GM19438 (cell line): Measurements from ENCODE around the gene BRIP1.
"Not testable (repeated sequence)": the region's sequence is repeated elsewhere in the genome, so short reads cannot be mapped to it uniquely, and the experiment has no call there.

Experiments
- ATAC-seq: cut with Tn5 transposase; IDR thresholded peaks from one replicate; pipeline ENCODE4 v1.9.1; 2021; ENCODE audit warnings: low read depth; ENCODE audit not compliant: unreplicated experiment

Gene BRIP1

GRCh38 chr17:61713035-61713434 lies 150.3 kb downstream of the BRIP1 start:
- ATAC-seq = no peak

- ATAC-seq = no peak
Measured at GRCh38 chr17:61710546-61710945, 152.8 kb downstream of the BRIP1 start.

GRCh38 chr17:61709567-61709966 lies 153.8 kb downstream of the BRIP1 start:
- no peak for ATAC-seq

GRCh38 chr17:61704935-61705449 lies 158.3 kb downstream of the BRIP1 start:
- ATAC-seq = no peak

GRCh38 chr17:61702450-61702849 lies 160.9 kb downstream of the BRIP1 start:
- ATAC-seq = no peak

GRCh38 chr17:61701978-61702377 lies 161.3 kb downstream of the BRIP1 start:
- ATAC-seq = no peak

- no peak for ATAC-seq
Measured at GRCh38 chr17:61701334-61701733, 162.0 kb downstream of the BRIP1 start.

- no peak for ATAC-seq
Measured at GRCh38 chr17:61700252-61700651, 163.1 kb downstream of the BRIP1 start.

- ATAC-seq = no peak
Measured at GRCh38 chr17:61699694-61700093, 163.6 kb downstream of the BRIP1 start.

GRCh38 chr17:61699032-61699431 lies 164.3 kb downstream of the BRIP1 start:
- ATAC-seq = no peak

- ATAC-seq = no peak
Measured at GRCh38 chr17:61698244-61698643, 165.1 kb downstream of the BRIP1 start.

- ATAC-seq = no peak
Measured at GRCh38 chr17:61695779-61696337, 167.5 kb downstream of the BRIP1 start.

GRCh38 chr17:61694095-61694494 lies 169.2 kb downstream of the BRIP1 start:
- ATAC-seq = no peak

GRCh38 chr17:61689610-61690180 lies 173.6 kb downstream of the BRIP1 start:
- ATAC-seq = no peak

GRCh38 chr17:61687769-61688168 lies 175.6 kb downstream of the BRIP1 start:
- ATAC-seq = no peak

GRCh38 chr17:61686113-61686512 lies 177.2 kb downstream of the BRIP1 start:
- no peak for ATAC-seq

- ATAC-seq = no peak
Measured at GRCh38 chr17:61684818-61685217, 178.5 kb downstream of the BRIP1 start.

GRCh38 chr17:61684172-61684571 lies 179.2 kb downstream of the BRIP1 start:
- ATAC-seq = no peak

- no peak for ATAC-seq
Measured at GRCh38 chr17:61683466-61683865, 179.9 kb downstream of the BRIP1 start.

GRCh38 chr17:61680921-61681320 lies 182.4 kb downstream of the BRIP1 start:
- no peak for ATAC-seq

- no peak for ATAC-seq
Measured at GRCh38 chr17:61678339-61678738, 185.0 kb downstream of the BRIP1 start.

GRCh38 chr17:61677150-61677811 lies 186.0 kb downstream of the BRIP1 start:
- ATAC-seq = not testable (repeated sequence)
